HL-60/S4 (cell line): ENCODE data around the gene PIAS1.
"Not testable (repeated sequence)": the region's sequence is repeated elsewhere in the genome, so short reads cannot be mapped to it uniquely, and the experiment has no call there.

Experiments
- in situ Hi-C: fragments of 300-500 bp; cut with MboI; formaldehyde crosslinking; loops from 2 replicates; pipeline ENCODE4 v1.14.3; 2022; ENCODE audit warnings: low sequenced_read_pairs

Gene PIAS1

GRCh38 chr15:68053701-68054627 lies at the start of gene PIAS1:
PIAS1 (plus strand) TSS chr15:68054315; CDS start chr15:68054327, 12 bp downstream.
- in situ Hi-C loops = no loop called here

- in situ Hi-C loops = not testable (repeated sequence)
Measured at GRCh38 chr15:68007642-68008041, 46.5 kb upstream of the PIAS1 start.

- in situ Hi-C loops = no loop called here
Measured at GRCh38 chr15:68010361-68011153, 43.6 kb upstream of the PIAS1 start.

GRCh38 chr15:68012911-68013310 lies 41.2 kb upstream of the PIAS1 start:
- in situ Hi-C loops = no loop called here

GRCh38 chr15:68014219-68014618 lies 39.9 kb upstream of the PIAS1 start:
- in situ Hi-C loops = no loop called here

- in situ Hi-C loops = no loop called here
Measured at GRCh38 chr15:68015244-68015643, 38.9 kb upstream of the PIAS1 start.

GRCh38 chr15:68017201-68017600 lies 36.9 kb upstream of the PIAS1 start:
- in situ Hi-C loops = no loop called here

GRCh38 chr15:68018797-68019444 lies 35.2 kb upstream of the PIAS1 start:
- in situ Hi-C loops = no loop called here

- in situ Hi-C loops = no loop called here
Measured at GRCh38 chr15:68019814-68020525, 34.1 kb upstream of the PIAS1 start.

- in situ Hi-C loops = no loop called here
Measured at GRCh38 chr15:68020685-68021084, 33.4 kb upstream of the PIAS1 start.

- in situ Hi-C loops = no loop called here
Measured at GRCh38 chr15:68022061-68022460, 32.1 kb upstream of the PIAS1 start.

- in situ Hi-C loops = no loop called here
Measured at GRCh38 chr15:68023307-68024101, 30.6 kb upstream of the PIAS1 start.

- in situ Hi-C loops = no loop called here
Measured at GRCh38 chr15:68025835-68026424, 28.2 kb upstream of the PIAS1 start.

GRCh38 chr15:68027388-68027787 lies 26.7 kb upstream of the PIAS1 start:
- in situ Hi-C loops = no loop called here

GRCh38 chr15:68028137-68028887 lies 25.8 kb upstream of the PIAS1 start:
- in situ Hi-C loops = no loop called here

GRCh38 chr15:68028888-68029207 lies 25.3 kb upstream of the PIAS1 start:
- in situ Hi-C loops = no loop called here

- in situ Hi-C loops = no loop called here
Measured at GRCh38 chr15:68029959-68030358, 24.2 kb upstream of the PIAS1 start.

GRCh38 chr15:68031404-68031803 lies 22.7 kb upstream of the PIAS1 start:
- in situ Hi-C loops = no loop called here

GRCh38 chr15:68032672-68033071 lies 21.4 kb upstream of the PIAS1 start:
- in situ Hi-C loops = no loop called here
